Smooth muscle cell of the brain vasculature (primary cell): Measurements from ENCODE around the gene CNTNAP2.

Source experiments
- DNase-seq: peaks from one replicate; pipeline ENCODE4 v3.0.0-alpha.2; 2012; ENCODE audit warnings: low read depth, low spot score

The CNTNAP2 gene

GRCh38 chr7:146290746-146291145 is 174.1 kb downstream of the CNTNAP2 start:
- no peak for DNase-seq

- no peak for DNase-seq
Measured at GRCh38 chr7:146291900-146292299, 175.3 kb downstream of the CNTNAP2 start.

GRCh38 chr7:146296028-146296427 is 179.4 kb downstream of the CNTNAP2 start:
- no peak for DNase-seq

- DNase-seq = no peak
Measured at GRCh38 chr7:146314962-146315361, 198.4 kb downstream of the CNTNAP2 start.

GRCh38 chr7:146319629-146320028 is 203.0 kb downstream of the CNTNAP2 start:
- DNase-seq = no peak

- no peak for DNase-seq
Measured at GRCh38 chr7:146321301-146321700, 204.7 kb downstream of the CNTNAP2 start.

- no peak for DNase-seq
Measured at GRCh38 chr7:146331369-146331768, 214.8 kb downstream of the CNTNAP2 start.

- DNase-seq = no peak
Measured at GRCh38 chr7:146345251-146345650, 228.7 kb downstream of the CNTNAP2 start.

- no peak for DNase-seq
Measured at GRCh38 chr7:146346096-146346495, 229.5 kb downstream of the CNTNAP2 start.

GRCh38 chr7:146355216-146355615 is 238.6 kb downstream of the CNTNAP2 start:
- DNase-seq = no peak

GRCh38 chr7:146359176-146359575 is 242.6 kb downstream of the CNTNAP2 start:
- DNase-seq = no peak

GRCh38 chr7:146366938-146367337 is 250.3 kb downstream of the CNTNAP2 start:
- DNase-seq = no peak

GRCh38 chr7:146370171-146370570 is 253.6 kb downstream of the CNTNAP2 start:
- DNase-seq = no peak

GRCh38 chr7:146375170-146375569 is 258.6 kb downstream of the CNTNAP2 start:
- DNase-seq = no peak

- DNase-seq = no peak
Measured at GRCh38 chr7:146378196-146378595, 261.6 kb downstream of the CNTNAP2 start.

GRCh38 chr7:146387140-146387539 is 270.5 kb downstream of the CNTNAP2 start:
- no peak for DNase-seq

GRCh38 chr7:146388928-146389327 is 272.3 kb downstream of the CNTNAP2 start:
- no peak for DNase-seq

GRCh38 chr7:146393346-146393745 is 276.7 kb downstream of the CNTNAP2 start:
- DNase-seq = no peak

- no peak for DNase-seq
Measured at GRCh38 chr7:146397141-146397540, 280.5 kb downstream of the CNTNAP2 start.

- DNase-seq = no peak
Measured at GRCh38 chr7:146401939-146402338, 285.3 kb downstream of the CNTNAP2 start.

- no peak for DNase-seq
Measured at GRCh38 chr7:146405737-146406136, 289.1 kb downstream of the CNTNAP2 start.

GRCh38 chr7:146411975-146412374 is 295.4 kb downstream of the CNTNAP2 start:
- no peak for DNase-seq

GRCh38 chr7:146412781-146413180 is 296.2 kb downstream of the CNTNAP2 start:
- no peak for DNase-seq

- DNase-seq = no peak
Measured at GRCh38 chr7:146414373-146414772, 297.8 kb downstream of the CNTNAP2 start.

GRCh38 chr7:146414937-146415336 is 298.3 kb downstream of the CNTNAP2 start:
- DNase-seq = no peak
